GM18858 (cell line): ENCODE measurements around the gene OSM.

Experiments used
- ATAC-seq: cut with Tn5 transposase; IDR thresholded peaks from one replicate; pipeline ENCODE4 v1.9.1; 2021; ENCODE audit not compliant: unreplicated experiment

Gene OSM

GRCh38 chr22:30297991-30298701, 31.5 kb upstream of the OSM start:
- ATAC-seq: no peak

- ATAC-seq: no peak
Observed at GRCh38 chr22:30297276-30297990, 30.8 kb upstream of the OSM start.

- no peak for ATAC-seq
Observed at GRCh38 chr22:30296833-30297232, 30.2 kb upstream of the OSM start.

- no peak for ATAC-seq
Observed at GRCh38 chr22:30296324-30296723, 29.7 kb upstream of the OSM start.

- no peak for ATAC-seq
Observed at GRCh38 chr22:30295576-30295975, 28.9 kb upstream of the OSM start.

GRCh38 chr22:30294830-30295229, 28.2 kb upstream of the OSM start:
- ATAC-seq: no peak

- ATAC-seq: no peak
Observed at GRCh38 chr22:30294066-30294465, 27.4 kb upstream of the OSM start.

- no peak for ATAC-seq
Observed at GRCh38 chr22:30293026-30293425, 26.4 kb upstream of the OSM start.

- no peak for ATAC-seq
Observed at GRCh38 chr22:30292069-30292970, 25.7 kb upstream of the OSM start.

- ATAC-seq: no peak
Observed at GRCh38 chr22:30291058-30291892, 24.6 kb upstream of the OSM start.

- no peak for ATAC-seq
Observed at GRCh38 chr22:30290342-30291057, 23.8 kb upstream of the OSM start.

GRCh38 chr22:30289980-30290313, 23.3 kb upstream of the OSM start:
- ATAC-seq: no peak

- peak; percentile 35 for ATAC-seq
Observed at GRCh38 chr22:30289141-30289979, 22.7 kb upstream of the OSM start, which contains the start of gene CASTOR1. TSS of gene CASTOR1 (minus strand) at chr22:30289505. CDS start at chr22:30289497, 8 bp downstream.

GRCh38 chr22:30288419-30289140, 21.9 kb upstream of the OSM start:
- no peak for ATAC-seq

- no peak for ATAC-seq
Observed at GRCh38 chr22:30287648-30288418, 21.2 kb upstream of the OSM start.

GRCh38 chr22:30286813-30287647, 20.4 kb upstream of the OSM start:
- ATAC-seq: no peak

- no peak for ATAC-seq
Observed at GRCh38 chr22:30286331-30286730, 19.7 kb upstream of the OSM start.
